Measurements from ENCODE around the gene TRAK1. TPM values are rescaled to one million over a fixed set of nuclear protein-coding genes. Genes with fewer than 3 reads are reported as not detected.

Gene TRAK1
- total RNA-seq, 2 experiments from 2014 or later: 23.1 to 24.6 TPM

- ChIA-PET CTCF (no interaction called here), POLR2A (no interaction called here)
These were observed 73.5 kb downstream of the TRAK1 start for GRCh38 chr3:42164656-42165055.

GRCh38 chr3:42165211-42165610 is 74.1 kb downstream of the TRAK1 start:
- POLR2A ChIA-PET: no interaction called here
- CTCF ChIA-PET: no interaction called here

GRCh38 chr3:42166214-42166613 is 75.1 kb downstream of the TRAK1 start:
- POLR2A ChIA-PET: no interaction called here
- CTCF ChIA-PET: no interaction called here

GRCh38 chr3:42166662-42167300 is 75.6 kb downstream of the TRAK1 start:
- ChIA-PET POLR2A (no interaction called here), CTCF (no interaction called here)

- ChIA-PET CTCF (no interaction called here), POLR2A (no interaction called here)
These were observed 78.5 kb downstream of the TRAK1 start for GRCh38 chr3:42169579-42170120.

- ChIA-PET CTCF (interaction anchor here (1.3 kb wide), 1 partner anchor 19 kb away, joined by 6 read pairs; no protein-coding TSS in a partner anchor), POLR2A (no interaction called here)
These were observed 81.0 kb downstream of the TRAK1 start for GRCh38 chr3:42172047-42172654.

- POLR2A ChIA-PET: no interaction called here
- CTCF ChIA-PET: no interaction called here
These were observed 82.2 kb downstream of the TRAK1 start for GRCh38 chr3:42173307-42173706.

GRCh38 chr3:42174679-42175385 is 83.7 kb downstream of the TRAK1 start:
- POLR2A ChIA-PET: interaction anchor here (0.6 kb wide), 1 partner anchor 42 kb away, joined by 8 read pairs; no protein-coding TSS in a partner anchor
- CTCF ChIA-PET: no interaction called here

GRCh38 chr3:42175386-42176240 is 84.5 kb downstream of the TRAK1 start:
- CTCF ChIA-PET: no interaction called here

GRCh38 chr3:42176242-42177034 is 85.3 kb downstream of the TRAK1 start:
- CTCF ChIA-PET: no interaction called here
- POLR2A ChIA-PET: no interaction called here

More at GRCh38 chr3:42175386-42176240, 84.5 kb downstream of the TRAK1 start:
- POLR2A ChIA-PET: interaction anchor here (0.6 kb wide), 1 partner anchor 41 kb away, joined by 8 read pairs; no protein-coding TSS in a partner anchor

GRCh38 chr3:42177068-42177800 is 86.1 kb downstream of the TRAK1 start:
- ChIA-PET POLR2A (no interaction called here), CTCF (no interaction called here)

GRCh38 chr3:42177801-42178150 is 86.6 kb downstream of the TRAK1 start:
- POLR2A ChIA-PET: no interaction called here
- CTCF ChIA-PET: no interaction called here

GRCh38 chr3:42179110-42179725 is 88.1 kb downstream of the TRAK1 start:
- ChIA-PET POLR2A (no interaction called here), CTCF (no interaction called here)

GRCh38 chr3:42180901-42181300 is 89.7 kb downstream of the TRAK1 start:
- CTCF ChIA-PET: interaction anchor here (2.7 kb wide), 1 partner anchor 10 kb away, joined by 9 read pairs; no protein-coding TSS in a partner anchor

GRCh38 chr3:42182555-42182954 is 91.4 kb downstream of the TRAK1 start:
- POLR2A ChIA-PET: no interaction called here

More at GRCh38 chr3:42180901-42181300, 89.7 kb downstream of the TRAK1 start:
- POLR2A ChIA-PET: no interaction called here

GRCh38 chr3:42183991-42184632 is 93.0 kb downstream of the TRAK1 start:
- CTCF ChIA-PET: no interaction called here
- POLR2A ChIA-PET: no interaction called here

More at GRCh38 chr3:42182555-42182954, 91.4 kb downstream of the TRAK1 start:
- CTCF ChIA-PET: interaction anchor here (2.7 kb wide), 1 partner anchor 9 kb away, joined by 9 read pairs; no protein-coding TSS in a partner anchor

Data from activated CD8-positive, alpha-beta memory T cell treated with anti-CD3 and anti-CD28 coated beads for 36 hours (primary cell).